Measurements from ENCODE around the gene ELFN2.
A peak's percentile ranks its signal among the peaks of the same experiment; 100 is the strongest.

Gene ELFN2

DNA sequence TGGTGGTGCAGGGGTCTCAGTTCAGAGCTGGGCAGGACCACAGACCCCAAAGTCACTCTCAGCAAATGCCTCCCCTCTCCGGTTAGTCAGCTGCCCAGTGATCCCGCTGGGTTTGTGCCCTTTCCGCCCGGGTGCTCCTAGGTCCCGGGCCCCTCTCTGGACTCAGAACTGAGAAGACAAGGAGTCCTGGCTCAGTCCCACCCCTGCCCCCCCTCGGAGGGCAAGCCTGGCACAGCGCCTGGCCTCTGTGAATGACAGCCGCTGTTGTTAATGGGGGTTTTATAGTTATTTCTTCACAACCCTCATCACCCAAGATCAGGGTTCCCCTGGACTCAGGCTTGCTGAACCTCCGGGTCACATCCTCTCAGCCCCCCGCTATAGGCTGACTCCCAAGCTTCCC lies 47.6 kb downstream of the ELFN2 start:
- DNase-seq: no peak

GRCh38 chr22:37379085-37379484 lies 48.2 kb downstream of the ELFN2 start:
- DNase-seq: no peak

DNA sequence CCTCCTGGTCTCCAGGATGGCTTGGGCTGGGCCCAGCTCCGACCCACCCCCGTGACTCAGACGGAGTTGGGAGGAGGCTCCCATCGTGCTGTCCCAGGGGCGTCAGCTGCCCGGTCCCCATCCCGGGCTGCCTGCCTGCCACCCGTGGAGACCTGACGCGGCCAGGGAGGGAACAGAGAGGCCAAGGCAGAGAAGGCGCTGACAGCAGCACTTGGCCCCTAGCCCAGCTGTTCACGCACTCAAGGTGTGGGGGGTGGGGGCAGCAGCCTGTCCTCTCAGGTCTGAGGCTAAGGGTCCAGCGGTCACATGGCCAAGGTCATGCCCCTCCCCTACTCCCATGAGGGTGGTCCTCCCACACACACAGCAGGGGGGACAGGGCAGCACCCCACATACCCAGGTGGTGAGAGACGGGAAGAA lies 48.6 kb downstream of the ELFN2 start:
- DNase-seq: no peak

DNA sequence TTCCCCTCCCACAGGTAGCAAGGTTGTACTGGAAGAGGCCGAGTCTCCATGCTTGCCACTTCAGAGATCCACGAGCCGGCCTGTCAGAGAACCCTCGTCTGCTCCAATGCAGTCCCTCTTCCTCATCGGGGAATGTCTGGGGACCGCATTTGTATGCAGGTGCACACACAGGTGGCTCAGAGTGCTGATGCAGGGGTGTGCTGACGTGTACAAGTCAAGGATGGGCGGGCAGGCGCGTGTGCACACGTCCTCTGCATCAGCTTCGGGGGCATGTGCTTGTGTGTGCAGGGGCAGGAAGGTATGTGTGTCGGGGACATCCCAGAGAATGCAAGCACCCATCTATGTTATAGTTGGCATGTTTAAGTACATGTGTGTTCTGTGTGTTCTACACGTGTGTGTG lies 49.4 kb downstream of the ELFN2 start:
- DNase-seq: no peak

GRCh38 chr22:37377138-37377537 lies 50.1 kb downstream of the ELFN2 start:
- peak; percentile 60 for DNase-seq

DNA sequence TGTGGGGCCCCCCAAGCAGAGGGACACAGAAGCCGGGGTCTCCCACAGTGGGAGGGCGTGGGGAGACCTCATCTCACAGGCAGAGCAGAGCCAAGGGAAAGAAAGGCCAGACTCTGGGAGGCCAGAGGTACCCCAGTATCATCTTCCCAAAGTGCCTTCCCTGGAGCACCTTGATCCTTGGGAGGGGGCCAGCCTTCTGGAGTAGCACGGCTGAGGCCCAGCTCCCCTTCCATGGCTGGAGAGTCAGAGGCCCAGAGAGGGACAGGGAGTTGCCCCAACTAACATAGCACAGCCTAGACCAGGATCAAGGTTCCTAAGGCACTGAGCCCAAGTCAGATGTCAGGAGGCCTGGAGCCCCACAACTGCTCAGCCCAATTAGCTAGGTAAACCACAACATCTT lies 50.6 kb downstream of the ELFN2 start:
- no peak for DNase-seq

DNA sequence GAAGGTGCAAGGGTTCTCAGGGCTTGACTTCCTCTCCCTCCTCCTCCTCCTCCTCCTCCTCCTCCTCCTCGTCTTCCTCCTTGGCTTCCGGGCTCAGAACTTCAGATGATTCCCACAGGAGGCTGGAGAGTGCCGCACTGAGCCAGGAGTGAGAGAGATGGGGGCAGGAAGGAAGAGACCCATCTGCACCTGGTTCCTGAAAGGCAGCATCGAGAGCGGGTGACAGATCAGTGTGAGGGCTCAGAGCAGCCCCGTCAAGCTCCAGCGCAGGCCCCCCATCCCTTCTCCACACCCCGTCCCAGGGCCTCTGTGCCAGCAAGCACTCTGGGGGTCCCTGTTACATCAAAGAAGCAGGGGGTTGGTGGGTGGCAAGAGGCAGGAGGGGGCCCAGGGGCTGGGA lies 51.5 kb downstream of the ELFN2 start:
- DNase-seq: no peak

DNA sequence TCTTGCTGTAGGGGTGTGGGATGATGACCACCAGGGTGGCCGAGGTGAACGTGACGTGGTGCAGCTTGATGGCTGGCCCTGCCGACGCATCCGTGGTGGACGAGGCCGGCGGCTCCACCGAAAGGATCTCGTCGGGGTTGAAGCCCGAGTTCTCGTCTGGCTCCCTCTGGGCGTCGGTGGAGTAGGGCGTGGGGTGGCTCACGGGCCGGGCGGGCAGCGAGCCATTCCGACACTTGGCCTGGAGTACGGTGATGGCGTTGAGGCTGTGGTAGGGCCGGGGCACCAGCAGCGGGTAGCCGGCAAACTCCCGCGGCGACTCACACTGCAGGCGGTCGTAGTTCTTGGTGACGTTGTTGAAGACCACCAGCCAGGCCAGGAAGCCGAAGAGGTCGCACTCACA lies 52.7 kb downstream of the ELFN2 start:
- DNase-seq: no peak

- DNase-seq: no peak
Measured at GRCh38 chr22:37373451-37373850, 53.8 kb downstream of the ELFN2 start.

DNA sequence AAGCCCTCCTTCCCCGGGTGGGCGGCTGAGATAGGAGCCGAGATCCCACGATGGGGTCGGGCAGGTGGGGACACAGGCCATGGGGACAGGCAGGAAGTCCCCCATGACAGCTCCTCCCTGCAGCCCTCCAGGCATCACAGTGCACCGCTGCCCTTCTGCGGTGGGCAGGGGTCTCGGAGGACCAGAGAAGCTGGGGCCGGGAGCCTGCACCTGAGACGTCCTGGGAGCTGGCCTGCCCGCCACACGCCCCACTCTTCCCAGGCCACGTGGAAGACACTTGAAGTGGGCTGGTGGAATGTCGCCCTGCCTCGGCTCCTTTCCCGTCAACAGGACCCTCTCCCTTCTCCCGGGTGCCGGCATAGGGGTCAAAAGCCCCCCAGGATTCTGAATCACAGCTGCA lies 55.4 kb downstream of the ELFN2 start:
- DNase-seq: no peak

DNA sequence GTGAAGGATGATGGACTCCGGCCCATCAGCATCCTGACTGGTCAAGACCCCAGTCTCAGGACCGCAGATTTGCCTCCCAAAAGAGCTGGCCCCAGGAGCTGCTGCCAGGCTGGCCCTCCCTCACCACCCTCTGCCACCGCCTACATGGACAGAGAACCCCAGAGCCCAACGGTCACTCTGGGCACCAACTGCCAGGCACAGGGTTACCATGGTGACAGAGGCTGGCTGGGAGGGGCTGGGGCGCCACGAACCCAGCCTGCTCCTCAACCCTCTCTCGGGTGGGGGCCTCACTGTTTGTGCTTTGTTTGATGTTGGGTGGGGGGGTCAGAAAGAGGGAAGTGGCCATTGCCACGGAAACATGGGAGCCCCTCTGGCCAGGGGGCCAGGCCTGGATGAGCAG lies 55.8 kb downstream of the ELFN2 start:
- no peak for DNase-seq

DNA sequence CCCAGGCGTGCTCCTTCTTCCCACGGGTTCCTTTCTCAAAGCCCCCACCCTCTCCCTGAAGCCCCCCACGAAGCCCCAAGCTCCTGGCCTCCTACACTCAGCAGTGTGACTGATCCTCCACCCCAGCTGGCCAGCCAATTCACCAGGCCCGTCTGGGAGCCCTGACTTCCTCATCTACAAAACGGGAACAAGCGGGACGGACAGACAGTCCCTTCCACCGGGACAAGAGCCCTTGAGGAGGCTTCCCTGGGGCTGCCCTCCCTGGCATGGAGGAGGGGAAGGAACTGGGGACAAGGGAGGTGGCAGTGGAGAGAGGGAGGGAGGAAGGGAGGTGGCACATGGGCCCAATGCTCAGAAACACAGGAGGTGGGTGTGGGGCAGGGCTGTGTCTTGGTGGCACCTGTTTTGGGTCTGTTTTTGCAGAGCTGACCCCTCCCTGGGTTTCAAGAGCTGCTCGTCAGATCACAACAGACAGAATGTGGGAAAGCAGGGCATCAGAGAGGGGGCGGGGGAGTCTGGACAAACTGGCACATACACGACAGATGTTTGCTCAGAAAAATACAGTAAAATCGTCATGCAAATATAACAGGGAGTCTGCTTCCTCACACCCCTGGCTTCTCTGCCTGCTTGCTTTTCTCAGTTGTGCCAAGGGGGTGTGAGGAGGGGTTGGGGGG lies 56.8 kb downstream of the ELFN2 start:
- no peak for DNase-seq

DNA sequence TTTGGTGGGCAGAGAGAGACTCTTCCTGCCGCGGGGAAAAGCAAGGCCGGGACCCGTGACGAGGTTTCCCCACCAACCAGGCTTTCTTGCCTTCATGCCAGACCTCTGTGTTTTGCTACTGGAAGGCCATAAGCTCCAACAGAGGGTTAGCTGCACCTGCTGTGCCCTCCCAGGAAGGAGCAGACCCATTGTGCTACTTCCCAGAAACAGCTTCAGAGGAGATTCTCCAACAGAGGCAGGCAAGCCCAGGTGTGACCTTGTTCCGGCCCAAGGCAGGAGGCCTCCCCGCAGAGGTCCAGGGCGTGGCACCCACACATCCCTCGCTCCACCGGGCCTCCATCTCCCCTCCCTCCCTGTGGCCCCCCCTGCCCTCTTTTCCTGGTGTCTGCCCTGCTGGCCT lies 57.8 kb downstream of the ELFN2 start:
- no peak for DNase-seq

GRCh38 chr22:37368058-37368457 lies 59.2 kb downstream of the ELFN2 start:
- no peak for DNase-seq

GRCh38 chr22:37366601-37367000 lies 60.7 kb downstream of the ELFN2 start:
- no peak for DNase-seq

DNA sequence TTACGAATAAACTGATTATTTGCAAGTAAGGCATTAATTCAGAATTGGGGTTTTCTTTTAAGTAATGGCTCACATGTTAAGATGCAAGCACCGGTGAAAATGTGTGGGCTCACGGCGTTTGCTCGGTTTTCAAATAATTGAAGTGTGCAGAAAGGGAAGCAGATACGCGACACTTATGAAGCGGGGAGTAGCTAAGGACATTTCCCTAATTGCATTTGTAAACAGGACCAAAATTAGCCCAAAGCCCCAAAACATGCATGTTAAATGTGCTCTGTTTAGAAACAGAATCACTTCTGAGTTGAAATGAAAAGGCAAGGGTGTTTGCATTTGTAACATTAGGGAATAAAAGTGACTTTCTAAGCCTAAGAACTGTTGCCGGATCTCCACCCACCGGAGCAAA lies 61.3 kb downstream of the ELFN2 start:
- DNase-seq: no peak

DNA sequence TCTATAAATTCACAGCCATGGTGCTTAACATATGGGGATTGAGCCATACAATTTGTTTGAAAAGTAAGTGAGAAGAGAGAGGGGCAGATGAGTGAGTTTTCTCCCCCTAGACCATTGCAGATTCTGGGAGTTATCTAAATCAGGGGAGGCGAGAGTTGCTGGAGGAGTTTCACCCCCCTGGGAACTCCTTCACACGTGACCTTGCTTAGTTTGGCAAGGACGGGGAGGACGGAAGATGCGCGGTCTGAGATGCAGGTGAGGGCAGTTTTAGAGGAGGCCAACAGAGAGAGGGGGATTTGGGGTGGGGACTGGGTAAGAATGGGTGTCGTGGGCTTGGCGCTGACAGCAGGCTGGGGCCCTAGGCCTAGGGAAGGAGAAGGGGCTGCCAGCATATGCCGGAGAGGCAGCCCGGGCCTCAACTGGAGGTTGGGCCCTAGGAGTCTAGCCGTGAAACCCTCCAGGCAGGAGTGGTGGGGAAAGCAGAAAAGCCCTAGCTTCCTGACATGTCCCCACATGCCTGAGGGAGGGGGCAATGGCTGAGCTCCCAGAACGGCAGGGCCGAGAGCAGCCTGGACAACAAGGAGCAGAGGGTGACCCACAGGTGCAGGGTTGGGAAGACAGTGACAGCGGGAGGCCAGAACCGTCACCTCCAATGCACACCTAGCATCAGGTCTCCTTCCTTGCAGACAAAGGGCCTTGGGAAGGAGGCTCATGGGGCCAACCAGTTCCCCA lies 63.9 kb downstream of the ELFN2 start:
- no peak for DNase-seq

- DNase-seq: no peak
Measured at GRCh38 chr22:37362621-37363020, 64.7 kb downstream of the ELFN2 start.

- DNase-seq: no peak
Measured at GRCh38 chr22:37358917-37359316, 68.4 kb downstream of the ELFN2 start.

DNA sequence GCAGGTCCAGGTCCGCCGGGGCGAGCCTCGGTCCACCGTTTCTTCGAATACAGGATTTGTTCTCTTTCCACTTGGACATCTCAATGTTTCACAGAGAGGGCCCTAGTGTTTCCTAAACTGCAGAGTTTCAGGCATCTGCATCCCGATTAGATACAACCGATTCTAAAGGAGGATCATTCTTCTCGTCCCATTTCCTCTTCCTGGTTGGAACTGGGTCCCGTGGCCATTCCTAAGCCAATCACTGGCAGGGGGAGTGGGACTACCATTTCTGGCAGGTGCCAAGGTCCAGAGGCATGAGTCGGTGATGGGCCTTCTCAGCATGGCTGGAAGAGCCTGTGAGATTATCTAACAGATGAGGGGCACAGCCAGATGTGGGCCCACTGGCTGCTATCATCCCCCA lies 68.9 kb downstream of the ELFN2 start:
- no peak for DNase-seq

GRCh38 chr22:37357446-37358075 lies 69.7 kb downstream of the ELFN2 start:
- no peak for DNase-seq

- no peak for DNase-seq
Measured at GRCh38 chr22:37356922-37357321, 70.4 kb downstream of the ELFN2 start.

- DNase-seq: no peak
Measured at GRCh38 chr22:37355174-37355573, 72.1 kb downstream of the ELFN2 start.

DNA sequence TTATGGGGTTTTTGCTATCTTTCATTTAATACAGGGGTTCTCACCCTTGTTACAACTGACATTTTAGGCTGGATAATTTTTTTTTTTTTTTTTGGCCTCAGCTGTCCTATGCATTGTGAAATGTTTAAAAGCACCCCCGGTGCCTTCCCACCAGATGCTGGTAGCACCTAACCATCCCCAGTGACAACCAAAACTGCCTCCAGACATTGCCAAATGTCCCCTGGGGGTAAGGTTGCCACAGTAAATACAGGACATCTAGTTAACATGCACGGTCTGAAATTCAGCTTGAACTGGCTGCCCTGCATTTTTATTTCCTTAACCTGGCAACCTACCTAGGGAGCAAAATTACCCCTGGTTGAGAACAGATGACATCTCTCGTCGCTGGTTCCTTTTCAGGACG lies 72.6 kb downstream of the ELFN2 start:
- DNase-seq: no peak

All from right hindlimb (tissue), 1 donor.